Stimulated activated CD8-positive, alpha-beta memory T cell treated with anti-CD3 and anti-CD28 coated beads, Interleukin-7, amount 100 ng/mL, for 48 hours (primary cell): Measurements from ENCODE around the gene TOGARAM2.
"Not testable (repeated sequence)": the region's sequence is repeated elsewhere in the genome, so short reads cannot be mapped to it uniquely, and the experiment has no call there.

Experiments used
- DNase-seq, 2 donors: peaks; one replicate each; pipeline ENCODE4 v3.0.0-alpha.2; 2020; ENCODE audit warnings: low read depth in 1 of 2; ENCODE audit errors: extremely low read depth in 1 of 2

The TOGARAM2 gene

GRCh38 chr2:29071032-29071975 lies 90.2 kb downstream of the TOGARAM2 start:
- DNase-seq, result no peak

- no peak for DNase-seq
These were observed 91.2 kb downstream of the TOGARAM2 start for GRCh38 chr2:29072251-29072650.

- DNase-seq, result no peak
These were observed 92.0 kb downstream of the TOGARAM2 start for GRCh38 chr2:29072971-29073725.

- no peak for DNase-seq
These were observed 92.8 kb downstream of the TOGARAM2 start for GRCh38 chr2:29073933-29074332.

- DNase-seq, result no peak
These were observed 93.3 kb downstream of the TOGARAM2 start, which contains the start of gene PCARE for GRCh38 chr2:29074411-29074810. Gene PCARE (minus strand): TSS chr2:29074523. CDS start chr2:29074261, 262 bp downstream.

GRCh38 chr2:29075894-29076705 lies 95.0 kb downstream of the TOGARAM2 start:
- no peak for DNase-seq

- DNase-seq, result no peak
These were observed 98.8 kb downstream of the TOGARAM2 start for GRCh38 chr2:29079887-29080286.

GRCh38 chr2:29080886-29081743 lies 100.0 kb downstream of the TOGARAM2 start:
- no peak for DNase-seq

GRCh38 chr2:29082804-29083495 lies 101.9 kb downstream of the TOGARAM2 start:
- DNase-seq, result no peak

GRCh38 chr2:29084554-29084953 lies 103.5 kb downstream of the TOGARAM2 start:
- no peak for DNase-seq

- DNase-seq, result not testable (repeated sequence)
These were observed 109.2 kb downstream of the TOGARAM2 start for GRCh38 chr2:29090311-29090710.

GRCh38 chr2:29096969-29097368 lies 115.9 kb downstream of the TOGARAM2 start:
- DNase-seq, result no peak

GRCh38 chr2:29097569-29097968 lies 116.5 kb downstream of the TOGARAM2 start:
- no peak for DNase-seq

GRCh38 chr2:29100564-29100963 lies 119.5 kb downstream of the TOGARAM2 start:
- DNase-seq, result no peak
